Activated CD8-positive, alpha-beta memory T cell treated with anti-CD3 and anti-CD28 coated beads, Interleukin-2, amount 50 U/mL, for 24 hours (primary cell): ENCODE measurements around the gene AVPR2.

ENCODE experiments used
- DNase-seq: peaks from one replicate; pipeline ENCODE4 v3.0.0-alpha.2; 2020; ENCODE audit errors: extremely low read depth

AVPR2 gene

DNA sequence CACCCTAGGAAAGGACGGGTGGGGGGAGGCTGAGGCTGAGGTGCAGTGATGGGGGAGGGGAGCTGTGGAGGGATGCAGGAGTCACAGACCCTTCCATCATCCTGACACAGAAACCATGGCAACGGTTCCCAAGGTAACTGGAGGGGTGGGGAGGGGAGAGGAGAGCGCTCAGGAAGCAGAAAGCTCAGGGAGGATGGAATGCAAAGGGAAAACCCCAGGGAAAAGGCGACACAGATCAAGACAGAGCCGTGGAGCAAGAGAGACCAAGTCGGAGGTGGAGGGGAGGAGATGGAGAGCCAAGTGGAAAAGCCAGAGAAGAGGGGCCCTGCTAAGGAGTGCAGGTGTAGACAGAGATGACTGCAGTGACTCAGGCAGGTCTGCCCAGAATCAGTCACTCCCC lies 33.0 kb upstream of the AVPR2 start:
- no peak for DNase-seq

DNA sequence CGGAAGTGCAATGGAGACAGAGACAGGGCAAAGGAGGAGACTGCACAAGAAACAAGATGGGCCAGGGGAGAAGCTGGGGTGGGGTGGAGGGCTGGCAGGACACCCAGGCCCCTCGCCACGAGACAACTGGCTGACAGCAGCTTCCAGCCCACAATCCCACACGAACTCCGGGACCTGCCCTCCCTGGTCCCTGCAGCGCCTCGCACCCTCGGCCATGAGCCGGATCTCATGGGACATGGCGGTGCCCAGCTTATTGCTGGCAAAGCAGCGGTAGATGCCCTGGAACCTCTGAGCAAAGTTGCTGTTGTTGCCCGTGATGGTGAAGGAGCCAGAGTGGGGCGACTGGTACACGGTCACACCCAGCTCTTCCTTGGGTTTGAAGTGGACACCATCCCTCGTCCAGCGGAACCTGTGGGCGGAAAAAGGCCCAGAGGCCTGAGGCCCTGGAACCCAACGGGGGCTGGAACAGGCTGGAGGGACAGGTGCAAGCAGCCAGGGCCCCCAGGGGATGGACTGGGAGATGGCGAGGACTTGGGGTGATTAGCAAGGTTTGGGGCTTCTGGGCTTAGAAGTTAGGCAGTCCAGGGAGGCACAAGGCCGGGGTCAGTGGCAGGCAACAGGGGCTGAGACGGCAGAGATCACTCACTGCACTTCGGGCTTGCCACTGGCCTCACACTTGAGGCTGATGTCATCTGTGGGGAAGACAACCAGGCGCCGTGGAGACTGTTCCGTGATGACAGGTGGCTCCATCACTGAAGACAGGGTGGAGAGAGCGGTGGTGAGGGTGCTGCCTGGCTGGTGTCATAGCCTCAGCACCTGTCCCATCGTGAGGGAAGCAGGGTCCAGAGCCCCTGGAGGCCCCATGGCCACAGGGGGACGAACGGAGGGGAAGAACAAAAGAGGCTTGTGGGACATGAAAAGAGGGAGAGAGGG lies 32.3 kb upstream of the AVPR2 start:
- DNase-seq = no peak

DNA sequence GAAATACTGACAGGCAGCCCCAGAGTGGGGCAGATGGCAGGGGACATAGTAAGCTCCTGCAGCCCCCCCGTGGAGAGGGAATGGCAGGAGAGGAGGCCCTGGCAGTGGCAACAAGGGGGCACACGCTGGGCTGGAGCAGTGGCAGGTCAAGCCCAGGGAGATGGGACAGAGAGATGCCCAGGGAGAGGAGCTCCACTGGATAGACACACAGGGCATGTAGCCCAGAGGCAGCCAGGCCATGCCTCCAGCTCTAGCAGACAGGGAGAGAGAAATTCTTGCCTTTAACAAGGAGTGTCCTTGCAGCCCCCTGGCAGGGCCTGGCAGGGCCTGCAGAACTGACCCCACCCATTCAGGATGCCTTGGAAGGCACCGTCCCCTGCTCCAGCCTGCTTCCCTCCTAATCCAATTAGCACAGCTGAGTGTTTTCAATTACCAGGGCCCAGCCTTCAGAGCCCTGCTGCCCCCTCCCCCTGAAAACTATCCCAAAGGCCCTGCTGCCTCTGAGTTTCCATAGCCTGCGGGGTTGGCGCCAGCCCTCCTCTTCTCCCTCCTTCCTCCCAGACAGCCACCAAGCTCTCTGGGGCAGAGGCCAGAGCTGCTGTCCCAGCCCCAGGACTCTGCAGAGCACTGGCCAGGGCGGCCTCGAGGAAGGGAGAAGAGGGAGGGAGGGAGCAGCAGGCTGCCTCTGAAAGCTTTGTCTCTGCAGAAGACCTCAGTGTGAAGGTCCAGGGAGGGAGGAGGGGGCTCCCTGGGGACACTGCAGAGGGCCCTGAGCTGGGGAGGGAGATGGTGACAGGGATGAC lies 31.0 kb upstream of the AVPR2 start:
- DNase-seq = no peak

DNA sequence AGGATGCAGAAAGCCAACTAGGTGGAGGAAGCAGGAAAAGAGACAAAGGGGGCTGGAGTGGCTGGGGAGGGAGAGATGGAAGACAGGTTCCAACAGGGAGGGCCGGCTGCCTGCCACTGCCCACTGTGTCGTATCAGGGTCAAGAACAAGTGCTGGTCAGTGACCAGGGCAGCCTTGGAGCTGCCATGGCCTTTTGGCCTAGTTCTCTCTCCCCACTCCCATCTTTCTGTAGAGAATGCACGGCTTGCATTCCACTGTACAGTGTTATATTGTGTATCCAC lies 30.4 kb upstream of the AVPR2 start:
- no peak for DNase-seq

DNA sequence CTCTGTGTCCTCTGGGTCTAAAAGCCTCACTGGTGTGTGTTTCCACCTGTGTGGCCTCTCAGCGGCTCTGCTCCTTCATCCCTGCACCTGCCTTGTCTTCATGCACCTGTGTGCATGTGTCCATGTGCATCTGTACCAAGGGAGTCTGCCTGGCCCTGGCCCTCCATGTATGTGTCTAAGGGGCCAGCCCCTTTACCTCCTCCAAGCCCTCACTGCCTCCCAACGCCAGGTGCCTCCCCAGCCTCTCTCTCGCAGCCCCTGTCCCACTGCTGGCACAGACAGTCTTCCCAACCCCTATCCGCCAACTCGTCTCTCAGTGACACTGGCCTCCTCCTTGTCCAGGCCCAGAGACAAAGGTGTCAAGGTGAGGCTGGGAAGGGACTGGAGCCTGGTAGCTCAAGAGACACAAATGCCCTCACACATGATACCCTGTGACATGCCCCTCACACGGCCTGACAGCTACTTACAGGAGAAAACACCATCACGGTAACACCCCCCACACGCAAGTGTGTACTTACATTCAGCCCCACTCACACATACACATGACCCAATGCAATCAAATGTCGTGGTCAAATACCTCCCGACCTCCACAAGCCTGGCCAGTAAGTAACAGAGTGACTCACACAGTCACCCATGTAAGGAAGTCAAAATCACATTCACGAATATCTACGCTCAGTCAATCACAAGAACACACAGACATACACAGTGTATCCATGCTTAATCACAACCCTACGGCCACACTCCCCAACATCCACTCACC lies 29.9 kb upstream of the AVPR2 start:
- no peak for DNase-seq

DNA sequence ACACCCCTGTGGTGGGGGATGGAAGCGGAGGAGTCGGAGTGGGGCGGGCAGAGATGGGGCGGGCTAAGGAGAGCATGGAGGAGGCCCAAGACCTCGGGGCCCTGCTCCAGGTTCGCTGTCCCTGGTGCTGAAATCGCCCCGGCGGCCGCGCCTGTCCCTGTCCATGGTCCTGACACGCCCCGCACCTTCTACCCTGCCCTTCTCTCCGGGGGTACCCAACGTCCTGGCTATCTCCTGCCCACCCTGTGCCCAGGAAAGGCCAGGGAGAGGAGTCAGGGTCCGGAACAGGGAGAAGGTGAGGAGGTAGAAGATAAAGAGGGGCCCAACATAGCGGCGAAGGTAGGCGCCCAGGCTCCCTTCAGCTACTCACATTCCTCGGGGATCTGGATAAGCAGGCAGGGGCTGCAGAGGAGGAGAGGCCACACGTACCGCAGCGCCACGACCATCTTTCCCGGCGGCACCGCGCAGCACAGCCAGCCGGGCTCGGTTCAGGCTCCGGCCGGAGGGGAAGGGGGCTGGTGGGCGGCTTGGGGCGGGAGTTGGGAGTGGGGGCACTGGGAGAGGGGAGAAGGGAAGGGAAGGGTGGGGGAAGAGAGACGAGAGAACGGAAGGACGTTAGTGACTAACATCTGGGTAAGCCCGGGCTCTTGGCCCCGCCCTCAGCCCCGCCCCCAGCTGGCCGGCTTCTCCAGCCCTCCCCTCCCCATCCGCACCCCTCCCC lies 28.9 kb upstream of the AVPR2 start:
- DNase-seq = peak; percentile 6

DNA sequence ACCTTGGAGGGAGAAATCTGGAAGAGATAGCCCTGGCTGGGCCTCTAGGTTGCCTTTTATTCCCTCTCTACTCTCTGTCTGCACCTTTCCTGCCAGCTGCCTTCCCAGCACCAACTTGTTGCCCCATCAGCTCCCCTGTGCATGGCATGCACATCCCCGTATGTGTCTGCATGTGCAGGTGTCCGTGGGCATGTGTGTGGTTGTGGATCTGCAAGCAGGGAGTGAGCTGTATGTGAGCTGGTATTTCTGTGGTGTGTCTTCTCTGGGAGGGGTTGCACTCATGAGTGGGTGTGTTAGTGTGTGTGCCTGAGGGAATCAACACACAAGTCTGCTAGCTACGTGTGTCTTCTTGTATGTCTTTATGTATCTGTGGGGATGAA lies 28.4 kb upstream of the AVPR2 start:
- no peak for DNase-seq

DNA sequence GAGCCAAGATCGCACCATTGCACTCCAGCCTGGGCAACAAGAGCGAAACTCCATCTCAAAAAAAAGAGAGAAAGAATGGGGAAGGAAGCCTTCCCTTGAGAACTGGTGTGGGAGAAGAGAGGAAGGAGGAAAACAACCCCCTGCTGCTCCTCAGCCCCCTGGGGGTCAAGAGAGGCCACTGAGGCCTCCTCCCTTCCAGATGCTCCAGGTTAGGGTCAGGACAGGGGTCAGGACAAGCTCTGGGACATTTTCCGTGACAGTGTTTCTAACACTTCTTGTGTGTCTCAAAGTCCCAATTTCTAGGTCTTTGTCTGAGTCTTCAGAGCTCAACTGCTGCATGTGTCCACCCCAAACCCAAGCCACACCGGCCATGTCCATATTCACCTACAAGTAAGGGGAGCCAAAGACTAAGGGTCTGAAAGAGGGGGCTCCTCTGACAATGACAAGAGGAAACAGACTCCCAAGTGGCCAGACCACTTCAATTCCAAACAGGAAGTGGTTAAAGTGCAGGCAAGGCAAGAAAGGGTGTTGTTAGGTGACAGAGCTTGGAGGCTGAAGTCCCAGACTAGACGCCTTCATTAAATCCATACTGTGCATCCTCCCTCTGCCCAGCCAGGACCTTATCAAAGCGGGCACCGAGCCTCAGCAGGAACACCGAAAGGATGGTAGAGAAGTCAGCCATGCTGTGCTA lies 26.8 kb upstream of the AVPR2 start:
- DNase-seq = no peak

DNA sequence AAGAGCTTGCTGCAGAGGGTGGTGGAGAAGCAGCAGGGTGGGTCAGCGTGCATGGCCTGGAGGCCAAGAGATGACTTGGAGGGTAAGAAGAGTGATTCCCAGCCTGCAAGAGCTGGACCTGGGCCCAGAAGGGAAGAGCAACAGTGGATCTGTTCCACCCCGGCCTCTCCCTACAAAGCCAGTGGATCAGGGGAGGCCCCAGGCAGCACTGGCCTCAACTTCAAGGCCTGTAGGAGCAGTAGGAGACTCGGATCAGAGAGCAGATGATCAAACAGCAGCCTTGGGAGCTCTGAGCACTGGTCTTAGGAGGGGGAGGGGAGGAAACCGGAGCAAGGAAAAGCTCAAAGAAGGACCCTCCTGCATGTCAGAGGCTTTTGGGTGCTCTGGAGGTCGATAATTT lies 26.1 kb upstream of the AVPR2 start:
- DNase-seq = no peak

DNA sequence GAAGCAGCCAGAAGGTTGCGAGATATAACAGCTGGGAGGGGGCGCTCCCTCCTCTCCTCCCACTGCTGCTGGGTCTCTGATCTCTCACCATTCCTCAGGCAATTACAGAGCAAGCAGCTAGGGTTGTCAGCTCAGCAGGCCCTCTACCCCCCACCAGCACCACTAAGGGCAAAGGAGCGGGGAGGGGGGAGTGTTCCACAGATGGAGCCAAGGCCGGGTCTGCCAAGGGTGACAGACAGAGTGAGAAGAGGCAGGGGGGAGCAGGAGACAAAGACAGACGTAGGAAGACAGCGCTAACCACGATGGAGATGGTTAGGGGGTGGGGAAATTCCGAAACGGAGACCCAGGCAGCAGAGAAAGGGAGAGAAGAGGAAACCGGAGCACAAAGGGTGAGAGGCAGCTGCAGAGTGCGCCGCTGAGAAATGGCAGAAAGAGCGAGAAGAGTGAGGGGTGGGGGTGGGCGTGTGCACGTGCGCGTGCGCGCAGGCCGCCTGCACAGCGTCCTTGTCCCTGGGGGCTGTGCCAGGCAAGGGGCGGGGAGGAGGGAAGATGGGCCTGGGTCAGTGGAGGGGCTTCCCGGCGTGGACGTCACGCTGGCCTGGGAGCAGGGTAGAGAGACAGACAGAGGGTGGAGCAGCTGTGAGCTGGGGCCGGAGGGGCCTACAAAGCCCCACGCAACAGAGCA lies 25.4 kb upstream of the AVPR2 start:
- no peak for DNase-seq

DNA sequence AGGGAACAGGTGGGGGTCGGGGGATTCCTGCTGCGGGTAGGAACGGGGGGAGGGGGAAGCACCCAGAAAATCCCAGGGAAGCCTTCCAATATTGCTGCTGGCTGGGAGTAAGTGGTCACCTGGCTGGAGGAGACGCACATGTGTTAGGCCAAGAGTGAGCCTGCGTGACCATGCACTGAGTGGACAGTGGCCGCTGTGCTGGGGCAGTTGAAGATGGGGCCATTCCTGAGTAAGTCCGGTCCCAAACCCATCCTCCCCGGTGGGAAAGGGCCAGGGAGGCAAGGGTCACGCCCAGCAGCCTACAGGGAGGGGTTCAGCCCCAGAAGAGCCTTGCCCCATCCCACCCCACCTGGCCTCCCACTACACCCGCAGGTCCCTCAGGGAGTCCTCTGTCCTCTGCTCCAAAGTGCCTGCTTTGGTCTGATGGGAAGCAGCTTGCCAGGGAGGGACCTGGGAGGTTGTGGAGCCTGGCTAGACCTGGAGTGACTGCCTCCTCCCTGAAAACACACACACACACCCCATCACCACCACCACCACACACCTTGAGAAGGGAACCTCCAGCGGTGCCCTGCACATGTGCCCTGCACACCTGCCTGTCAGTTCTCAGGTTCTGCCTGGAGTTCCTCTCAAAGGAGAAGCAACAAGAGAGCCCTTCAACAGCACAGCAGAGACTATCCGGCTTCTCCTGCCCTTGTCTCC lies 24.6 kb upstream of the AVPR2 start:
- DNase-seq = no peak

DNA sequence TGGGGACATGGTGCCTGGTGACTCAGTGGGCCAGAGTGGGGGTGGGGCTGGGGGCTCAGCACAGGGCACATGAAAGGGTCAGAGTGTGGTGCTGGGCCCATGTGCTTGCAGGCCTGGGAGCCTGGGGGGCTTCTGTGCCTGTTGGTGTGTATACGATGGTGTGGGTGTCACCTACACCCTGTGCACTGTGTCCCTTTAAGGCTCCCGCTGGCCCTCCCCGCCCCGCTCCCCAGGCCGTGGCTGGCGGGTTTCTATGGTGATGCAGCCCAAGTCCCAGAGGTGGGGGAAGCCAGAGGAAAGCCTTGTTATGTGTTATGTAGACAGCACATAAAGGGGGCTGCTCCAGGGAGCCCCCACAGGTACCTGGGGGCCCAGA lies 24.0 kb upstream of the AVPR2 start:
- DNase-seq = no peak

DNA sequence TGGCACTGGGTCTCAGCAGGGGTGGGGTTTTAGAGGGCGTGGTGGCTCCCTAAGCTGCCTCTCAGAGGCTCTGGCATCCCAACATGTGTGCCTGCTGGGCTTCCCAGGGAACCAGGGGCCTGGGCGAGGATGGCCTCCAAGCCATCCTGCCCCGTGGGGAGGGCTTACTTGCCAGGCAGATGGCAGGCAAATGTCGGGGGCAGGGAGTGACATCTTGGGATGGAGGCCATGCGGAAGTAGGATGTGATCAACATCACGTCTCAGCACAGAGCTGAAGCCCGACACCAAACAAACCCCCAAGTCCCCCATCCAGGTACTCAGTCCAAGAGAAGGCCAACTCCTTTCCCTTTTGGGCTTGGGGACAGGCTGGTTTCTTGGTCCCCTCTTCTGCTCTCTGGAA lies 23.2 kb upstream of the AVPR2 start:
- DNase-seq = no peak

DNA sequence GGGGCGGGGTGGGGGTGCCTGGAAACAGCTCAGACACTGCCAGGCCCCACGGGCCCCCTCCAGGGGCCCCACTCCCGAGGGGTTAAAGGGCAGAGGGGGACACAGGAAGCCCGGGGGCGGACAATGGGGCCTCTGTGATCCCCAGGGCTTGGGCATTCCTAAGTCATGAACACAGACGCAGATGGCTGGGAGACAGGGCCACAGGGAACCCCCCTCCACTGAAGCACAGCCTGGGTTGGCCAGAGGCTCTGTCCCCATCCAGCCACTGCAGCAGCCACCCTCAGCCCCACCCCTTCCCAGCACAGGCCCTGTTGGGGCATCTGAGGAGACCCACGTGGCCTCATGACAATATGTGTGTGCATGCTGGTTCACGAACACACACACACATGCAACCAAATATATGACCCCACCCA lies 22.4 kb upstream of the AVPR2 start:
- no peak for DNase-seq

DNA sequence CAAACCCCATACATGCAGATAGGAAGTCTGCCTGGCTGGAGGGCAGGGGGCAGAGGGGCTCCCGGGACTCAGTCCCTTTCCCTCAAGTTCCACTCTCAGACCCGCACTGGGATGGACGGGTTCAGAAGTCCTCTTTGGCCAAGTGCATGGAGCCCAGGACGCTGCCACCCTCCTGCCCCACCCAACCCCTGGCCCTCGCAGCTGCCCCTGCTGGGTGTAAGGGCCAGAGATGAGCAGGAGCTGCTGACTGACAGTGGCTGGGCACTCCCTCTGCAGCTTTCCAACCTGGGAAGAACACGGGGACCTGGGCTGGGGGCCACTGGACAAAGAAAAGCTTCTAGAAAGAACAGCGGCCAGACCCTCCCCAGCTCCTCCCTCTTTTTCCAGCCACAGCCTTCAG lies 21.9 kb upstream of the AVPR2 start:
- DNase-seq = no peak

DNA sequence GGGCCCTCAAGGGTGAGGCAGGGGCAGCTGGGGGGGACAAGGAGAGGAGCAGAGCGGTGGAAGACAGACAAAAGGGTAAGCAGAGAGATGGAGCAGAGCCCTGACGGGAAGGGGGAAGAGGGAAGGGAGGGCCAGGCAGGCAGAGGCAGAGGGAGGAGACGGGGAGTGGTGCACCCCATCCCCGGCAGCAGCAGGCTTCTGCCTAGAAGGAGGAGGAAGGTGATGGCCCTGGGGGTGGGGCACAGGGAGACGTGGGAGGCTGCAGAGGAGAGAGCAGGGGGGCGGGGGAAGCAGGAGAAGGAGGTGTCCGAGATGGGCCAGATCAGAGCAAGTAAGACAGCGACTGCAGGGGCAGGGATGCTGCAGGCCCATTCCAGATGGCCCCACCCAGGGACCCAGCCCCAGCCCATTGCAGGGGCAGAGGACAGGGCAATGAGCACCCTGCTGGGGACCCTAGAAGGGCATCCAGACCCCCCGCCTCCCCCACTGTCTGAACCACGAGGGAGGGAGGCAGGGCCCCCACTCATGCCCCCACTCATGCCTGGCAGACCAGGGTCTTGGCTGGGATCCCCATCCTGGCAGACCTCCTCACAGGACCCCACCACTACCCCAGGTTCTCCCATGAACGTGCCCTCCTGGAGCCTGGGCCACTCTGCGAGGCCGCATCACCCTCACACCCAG lies 21.2 kb upstream of the AVPR2 start:
- DNase-seq = no peak

DNA sequence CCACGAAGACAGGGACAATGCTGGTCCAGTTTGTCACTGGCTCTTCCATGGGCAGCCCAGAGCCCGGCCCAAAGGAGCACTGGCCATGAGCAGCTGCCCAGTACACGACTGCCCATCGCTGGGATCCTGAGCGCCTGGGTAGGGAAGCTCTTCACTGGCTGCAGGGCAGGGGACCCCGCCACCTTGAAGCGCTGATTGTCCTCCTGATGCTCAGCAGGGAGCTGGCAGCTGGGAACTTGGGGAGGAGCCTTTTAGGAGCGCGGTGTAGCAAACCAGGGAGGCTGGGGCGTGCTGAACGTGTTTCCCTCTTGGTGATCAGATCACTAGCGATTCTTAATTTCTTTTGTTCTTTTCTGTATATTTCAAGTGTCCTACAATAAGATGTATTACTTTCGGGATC lies 20.3 kb upstream of the AVPR2 start:
- no peak for DNase-seq

DNA sequence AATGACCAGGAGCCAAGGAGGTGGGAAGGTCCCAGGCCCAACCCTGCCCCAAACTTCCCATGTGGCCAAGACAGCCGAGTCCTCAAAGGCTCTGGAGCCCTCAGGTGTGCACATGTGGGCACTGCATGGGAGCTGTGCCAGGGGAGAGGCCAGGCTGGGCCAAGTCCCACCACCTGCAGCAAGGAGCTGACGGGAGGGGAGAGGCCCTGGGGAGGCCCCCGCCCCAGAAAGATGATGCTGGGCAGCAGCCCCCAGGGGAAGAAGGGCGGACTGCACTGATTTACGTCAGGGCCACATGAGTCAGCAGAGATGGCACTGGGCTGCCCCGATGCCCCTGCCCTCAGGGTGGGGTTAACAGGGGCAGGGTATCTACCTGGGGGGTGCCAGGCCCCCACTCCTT lies 19.9 kb upstream of the AVPR2 start:
- DNase-seq = no peak

DNA sequence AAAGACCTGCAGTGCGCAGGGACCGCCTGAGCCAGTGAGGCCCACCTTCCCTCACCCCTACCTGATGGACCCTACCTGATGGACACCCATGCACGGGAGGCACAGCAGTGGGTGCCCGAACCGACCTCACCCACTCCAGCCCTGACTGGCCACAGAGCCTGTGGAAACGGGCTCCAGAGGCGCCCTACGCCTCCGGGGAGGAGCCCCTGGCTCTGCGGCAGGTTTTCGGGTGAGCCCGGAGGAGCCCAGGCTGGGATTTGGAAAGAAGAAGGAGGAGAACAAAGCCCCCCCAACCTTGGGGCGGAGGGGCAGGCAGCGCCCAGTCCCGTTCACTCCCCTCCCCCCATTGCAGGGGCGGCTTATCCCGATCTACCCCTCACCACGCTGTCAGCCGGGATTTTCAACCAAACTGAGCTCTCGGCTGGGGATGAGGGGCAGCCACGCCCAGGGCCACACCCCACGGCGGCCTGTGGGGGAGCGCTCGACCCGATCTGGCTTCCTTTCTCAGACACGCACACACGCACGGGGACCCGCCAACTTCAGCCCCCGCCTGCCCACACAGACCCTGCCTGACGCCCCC lies 19.2 kb upstream of the AVPR2 start:
- no peak for DNase-seq
